Tibial artery (tissue), 4 donors: ENCODE measurements around the gene IQCE.
"Not testable (repeated sequence)": the region's sequence is repeated elsewhere in the genome, so short reads cannot be mapped to it uniquely, and the experiment has no call there.

Experiments
- DNase-seq, 2 donors: peaks; one replicate each; pipeline ENCODE4 v3.0.0-alpha.2; 2019
- H3K27ac ChIP-seq, 2 donors: fragments of 200-600 bp; sonication (generic) in 1 of 2; 1 replicate in 1 of 2; 2 replicates in 1 of 2; pipeline ENCODE4 v1.5.1; 2018 to 2019; ENCODE audit warnings: mild to moderate bottlenecking in 1 of 2
- H3K27me3 ChIP-seq, 2 donors: fragments of 200-600 bp; sonication (generic) in 1 of 2; one replicate each; pipeline versions ENCODE4 v1.5.1 to v1.6.0; 2016 to 2019
- H3K36me3 ChIP-seq, 3 donors: fragments of 200-600 bp; sonication (generic) in 2 of 3; one replicate each; pipeline ENCODE4 v1.5.1; 2016 to 2019; ENCODE audit warnings: mild to moderate bottlenecking in 2 of 3
- H3K4me1 ChIP-seq, 4 donors: fragments of 200-600 bp; sonication (generic) in 2 of 4; 1 replicate in 3 of 4; 2 replicates in 1 of 4; pipeline ENCODE4 v1.5.1; 2016 to 2019
- H3K4me3 ChIP-seq, 2 donors: fragments of 200-600 bp; sonication (generic) in 1 of 2; 1 replicate in 1 of 2; 2 replicates in 1 of 2; pipeline ENCODE4 v1.5.1; 2018 to 2019; ENCODE audit warnings: mild to moderate bottlenecking in 2 of 2
- H3K9me3 ChIP-seq, 3 donors: fragments of 200-600 bp; sonication (generic) in 1 of 3; one replicate each; pipeline ENCODE4 v1.5.1; 2016 to 2019
- CTCF ChIP-seq, 2 experiments: fragments of 200-600 bp in 1 of 2; fragments of 450-650 bp in 1 of 2; IDR thresholded peaks; one replicate each; pipeline ENCODE4 v1.5.1; 2017 to 2019; ENCODE audit warnings: antibody characterized with exemption in 2 of 2, mild to moderate bottlenecking in 1 of 2, moderate library complexity in 1 of 2
- intact Hi-C: fragments of 100-400 bp; cut with DNase I; formaldehyde crosslinking; loops from one replicate; pipeline ENCODE4 v1.15.0; 2023; ENCODE audit warnings: low total_unique reads

Gene IQCE

GRCh38 chr7:2529161-2530070 lies 29.4 kb upstream of the IQCE start:
- no peak overlapping the region for H3K4me3 ChIP-seq
- peaks cover 0 to 7% (median 7%) of the 10 kb centered on the region in 3 donors for H3K36me3 ChIP-seq
- DNase-seq = peak; percentile 81 to 88
- no peak overlapping the region for H3K27ac ChIP-seq
- peaks cover 0 to 64% of the 10 kb centered on the region in 2 donors for H3K27me3 ChIP-seq
- TF ChIP-seq CTCF (IDR thresholded peaks at IDR 0.05) = no peak
- intact Hi-C loops = no loop called here
- peaks cover 0 to 48% (median 17%) of the 10 kb centered on the region in 4 donors for H3K4me1 ChIP-seq
- no peaks in the 10 kb centered on the region for H3K9me3 ChIP-seq

- DNase-seq = no peak
- H3K4me3 ChIP-seq = no peak overlapping the region
- peaks cover 0 to 39% (median 17%) of the 10 kb centered on the region in 4 donors for H3K4me1 ChIP-seq
- intact Hi-C loops = no loop called here
- H3K9me3 ChIP-seq = no peaks in the 10 kb centered on the region
- H3K27me3 ChIP-seq = peaks cover 0 to 55% of the 10 kb centered on the region in 2 donors
- H3K36me3 ChIP-seq = peaks cover 0 to 7% (median 7%) of the 10 kb centered on the region in 3 donors
- no peak for TF ChIP-seq CTCF (IDR thresholded peaks at IDR 0.05)
- H3K27ac ChIP-seq = no peak overlapping the region
These were observed 28.4 kb upstream of the IQCE start for GRCh38 chr7:2530071-2530987.

- H3K36me3 ChIP-seq, DNase-seq, H3K27ac ChIP-seq, H3K9me3 ChIP-seq, H3K4me3 ChIP-seq, intact Hi-C loops: not testable (repeated sequence)
- peaks cover 0 to 38% (median 17%) of the 10 kb centered on the region in 4 donors for H3K4me1 ChIP-seq
- peaks cover 0 to 46% of the 10 kb centered on the region in 2 donors for H3K27me3 ChIP-seq
These were observed 27.6 kb upstream of the IQCE start for GRCh38 chr7:2530994-2531795.

GRCh38 chr7:2531796-2532110 lies 27.0 kb upstream of the IQCE start:
- Histone ChIP-seq H3K27me3 (peaks cover 0 to 41% of the 10 kb centered on the region in 2 donors), H3K4me1 (peaks cover 0 to 38% (median 17%) of the 10 kb centered on the region in 4 donors)
- H3K4me3 ChIP-seq, H3K36me3 ChIP-seq, H3K27ac ChIP-seq, DNase-seq, intact Hi-C loops, H3K9me3 ChIP-seq: not testable (repeated sequence)

- H3K36me3 ChIP-seq, intact Hi-C loops, H3K27ac ChIP-seq, H3K9me3 ChIP-seq, DNase-seq, H3K4me3 ChIP-seq: not testable (repeated sequence)
- H3K4me1 ChIP-seq = peaks cover 0 to 35% (median 17%) of the 10 kb centered on the region in 4 donors
- peaks cover 0 to 35% of the 10 kb centered on the region in 2 donors for H3K27me3 ChIP-seq
These were observed 26.5 kb upstream of the IQCE start for GRCh38 chr7:2532199-2532772.

- H3K9me3 ChIP-seq, H3K36me3 ChIP-seq, H3K4me3 ChIP-seq, intact Hi-C loops, H3K27ac ChIP-seq, DNase-seq: not testable (repeated sequence)
- Histone ChIP-seq H3K27me3 (peaks cover 0 to 34% of the 10 kb centered on the region in 2 donors), H3K4me1 (peaks cover 0 to 30% (median 15%) of the 10 kb centered on the region in 4 donors)
These were observed 26.0 kb upstream of the IQCE start for GRCh38 chr7:2532816-2533215.

- DNase-seq, H3K27ac ChIP-seq, H3K9me3 ChIP-seq, H3K4me3 ChIP-seq, intact Hi-C loops: not testable (repeated sequence)
- Histone ChIP-seq H3K4me1 (peaks cover 0 to 28% (median 11%) of the 10 kb centered on the region in 4 donors), H3K36me3 (peaks cover under 1 to 13% (median 6%) of the 10 kb centered on the region in 3 donors), H3K27me3 (peaks cover 0 to 34% of the 10 kb centered on the region in 2 donors)
These were observed 25.2 kb upstream of the IQCE start for GRCh38 chr7:2533566-2533965.

GRCh38 chr7:2534214-2534613 lies 24.6 kb upstream of the IQCE start:
- H3K4me1 ChIP-seq = peaks cover 0 to 27% (median 10%) of the 10 kb centered on the region in 4 donors
- H3K27ac ChIP-seq, H3K4me3 ChIP-seq, H3K9me3 ChIP-seq, DNase-seq, intact Hi-C loops: not testable (repeated sequence)
- peaks cover 7 to 20% (median 13%) of the 10 kb centered on the region in 3 donors for H3K36me3 ChIP-seq
- peaks cover 0 to 27% of the 10 kb centered on the region in 2 donors for H3K27me3 ChIP-seq

- H3K27me3 ChIP-seq, DNase-seq, H3K27ac ChIP-seq, intact Hi-C loops, H3K9me3 ChIP-seq, H3K4me3 ChIP-seq, H3K4me1 ChIP-seq: not testable (repeated sequence)
- H3K36me3 ChIP-seq = peaks cover 13 to 38% (median 31%) of the 10 kb centered on the region in 3 donors
These were observed 22.7 kb upstream of the IQCE start for GRCh38 chr7:2535872-2536627.
